Measurements from ENCODE around the gene PPP2R3A.
A peak's percentile ranks its signal among the peaks of the same experiment; 100 is the strongest.

Gene PPP2R3A

DNA sequence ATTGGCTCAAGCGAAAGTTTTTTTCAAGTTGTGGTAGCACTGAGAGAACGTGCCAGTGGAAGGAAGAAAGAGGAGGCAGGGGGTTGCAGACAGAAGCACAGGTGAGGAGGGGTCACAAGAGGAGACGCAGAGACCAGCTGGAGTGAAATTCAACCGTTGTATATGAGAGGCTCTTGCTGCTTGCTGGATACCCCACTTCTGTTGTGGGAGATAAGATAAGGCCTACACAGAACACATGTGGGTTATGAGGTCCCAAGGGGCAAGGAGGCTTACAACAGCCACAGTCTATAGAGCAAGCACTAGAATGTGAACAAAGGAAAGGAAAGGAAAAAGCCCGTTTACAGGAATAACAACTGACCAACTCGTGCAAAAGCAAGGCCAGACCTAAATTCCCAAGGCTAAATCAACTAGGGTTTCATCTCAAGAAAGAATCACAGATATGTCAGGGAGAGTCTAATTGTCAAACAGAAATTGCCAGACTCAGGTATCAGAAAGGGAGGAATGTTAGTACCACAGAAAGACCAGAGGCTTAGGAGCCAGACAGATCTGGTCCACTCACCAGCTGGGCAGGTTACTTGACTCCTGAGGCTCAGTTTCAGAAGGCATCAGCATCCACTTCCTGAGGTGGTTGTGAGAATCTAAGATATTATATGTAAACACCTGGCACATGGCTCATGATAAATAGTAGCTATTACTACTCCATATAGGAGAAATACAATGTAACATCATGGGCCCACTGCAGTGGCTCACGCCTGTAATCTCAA, 169.7 kb downstream of the PPP2R3A start:
- no peaks in the 10 kb centered on the region for H4K20me1 ChIP-seq (ENCODE audit: insufficient read depth, low read length)
- peaks cover 9% of the 10 kb centered on the region for H3K4me1 ChIP-seq (ENCODE audit: low read length)
- H3K9ac ChIP-seq (ENCODE audit: low read length), result no peak overlapping the region
- no peak overlapping the region for H3K4me3 ChIP-seq (ENCODE audit: low read length)
- H3K4me2 ChIP-seq (ENCODE audit: low read depth, low read length), result no peak overlapping the region
- H2AFZ ChIP-seq (ENCODE audit: low read length), result no peak overlapping the region
- peaks cover 14% of the 10 kb centered on the region for H3F3A ChIP-seq (ENCODE audit: insufficient read depth, low read length)
- no peaks in the 10 kb centered on the region for H3K27me3 ChIP-seq (replicated peaks; ENCODE audit: insufficient read depth, low read length)
- peak; percentile 71 for DNase-seq
- no peaks in the 10 kb centered on the region for H3K9me2 ChIP-seq (replicated peaks; ENCODE audit: insufficient read depth, low read length)
- H3K36me3 ChIP-seq (replicated peaks; ENCODE audit: insufficient read depth, low read length), result no peaks in the 10 kb centered on the region
- H3K9me3 ChIP-seq (replicated peaks; ENCODE audit: insufficient read depth, low read length), result no peaks in the 10 kb centered on the region
- H3K27ac ChIP-seq (ENCODE audit: low read length), result no peak overlapping the region
- H3K79me2 ChIP-seq (ENCODE audit: low read length), result no peaks in the 10 kb centered on the region; the same call in 1 of the 2 replicates
- TF ChIP-seq EZH2 (optimal IDR thresholded peaks at IDR 0.05; ENCODE audit: low read depth, low read length) (no peak), EZH2phosphoT487 (IDR thresholded peaks at IDR 0.05; ENCODE audit: low read length) (no peak)
- TF ChIP-seq, protein P1, sequence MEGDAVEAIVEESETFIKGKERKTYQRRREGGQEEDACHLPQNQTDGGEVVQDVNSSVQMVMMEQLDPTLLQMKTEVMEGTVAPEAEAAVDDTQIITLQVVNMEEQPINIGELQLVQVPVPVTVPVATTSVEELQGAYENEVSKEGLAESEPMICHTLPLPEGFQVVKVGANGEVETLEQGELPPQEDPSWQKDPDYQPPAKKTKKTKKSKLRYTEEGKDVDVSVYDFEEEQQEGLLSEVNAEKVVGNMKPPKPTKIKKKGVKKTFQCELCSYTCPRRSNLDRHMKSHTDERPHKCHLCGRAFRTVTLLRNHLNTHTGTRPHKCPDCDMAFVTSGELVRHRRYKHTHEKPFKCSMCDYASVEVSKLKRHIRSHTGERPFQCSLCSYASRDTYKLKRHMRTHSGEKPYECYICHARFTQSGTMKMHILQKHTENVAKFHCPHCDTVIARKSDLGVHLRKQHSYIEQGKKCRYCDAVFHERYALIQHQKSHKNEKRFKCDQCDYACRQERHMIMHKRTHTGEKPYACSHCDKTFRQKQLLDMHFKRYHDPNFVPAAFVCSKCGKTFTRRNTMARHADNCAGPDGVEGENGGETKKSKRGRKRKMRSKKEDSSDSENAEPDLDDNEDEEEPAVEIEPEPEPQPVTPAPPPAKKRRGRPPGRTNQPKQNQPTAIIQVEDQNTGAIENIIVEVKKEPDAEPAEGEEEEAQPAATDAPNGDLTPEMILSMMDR (IDR thresholded peaks at IDR 0.05; ENCODE audit: low read length), result no peak

DNA sequence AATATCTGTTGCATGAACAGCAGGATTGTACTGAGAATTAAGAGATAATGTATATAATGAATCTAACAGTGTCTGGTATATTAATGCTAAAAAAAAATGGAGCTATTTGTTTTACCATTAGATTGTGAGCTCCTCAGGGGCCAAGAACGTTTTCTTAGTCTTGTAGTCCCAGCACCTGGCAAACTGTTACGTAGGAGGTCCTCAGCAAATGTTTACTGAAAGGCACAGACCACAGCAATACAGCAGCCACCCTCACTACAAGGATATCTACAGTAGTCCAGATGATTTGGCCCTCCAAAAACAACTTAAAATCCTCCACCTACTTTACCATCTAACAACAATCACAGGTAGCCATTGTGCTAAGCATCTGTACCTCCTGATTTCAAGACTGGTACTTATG, 170.9 kb downstream of the PPP2R3A start:
- no peaks in the 10 kb centered on the region; the same call in 1 of the 2 replicates for H3K79me2 ChIP-seq (ENCODE audit: low read length)
- DNase-seq, result no peak
- H3K9ac ChIP-seq (ENCODE audit: low read length), result no peak overlapping the region
- H3K9me3 ChIP-seq (replicated peaks; ENCODE audit: insufficient read depth, low read length), result no peaks in the 10 kb centered on the region
- no peak overlapping the region for H2AFZ ChIP-seq (ENCODE audit: low read length)
- peaks cover 9% of the 10 kb centered on the region for H3K4me1 ChIP-seq (ENCODE audit: low read length)
- TF ChIP-seq EZH2 (optimal IDR thresholded peaks at IDR 0.05; ENCODE audit: low read depth, low read length), result no peak
- no peak for TF ChIP-seq EZH2phosphoT487 (IDR thresholded peaks at IDR 0.05; ENCODE audit: low read length)
- TF ChIP-seq, protein P1 (IDR thresholded peaks at IDR 0.05; ENCODE audit: low read length), result no peak
- H3K4me3 ChIP-seq (ENCODE audit: low read length), result no peak overlapping the region
- no peaks in the 10 kb centered on the region for H3K9me2 ChIP-seq (replicated peaks; ENCODE audit: insufficient read depth, low read length)
- no peak overlapping the region for H3K4me2 ChIP-seq (ENCODE audit: low read depth, low read length)
- H3K27me3 ChIP-seq (replicated peaks; ENCODE audit: insufficient read depth, low read length), result no peaks in the 10 kb centered on the region
- H4K20me1 ChIP-seq (ENCODE audit: insufficient read depth, low read length), result no peaks in the 10 kb centered on the region
- H3F3A ChIP-seq (ENCODE audit: insufficient read depth, low read length), result peaks cover 14% of the 10 kb centered on the region
- no peaks in the 10 kb centered on the region for H3K36me3 ChIP-seq (replicated peaks; ENCODE audit: insufficient read depth, low read length)
- H3K27ac ChIP-seq (ENCODE audit: low read length), result no peak overlapping the region

- Histone ChIP-seq H3K27ac (ENCODE audit: low read length) (no peak overlapping the region), H4K20me1 (ENCODE audit: insufficient read depth, low read length) (no peaks in the 10 kb centered on the region), H3K4me3 (ENCODE audit: low read length) (no peak overlapping the region), H3K27me3 (replicated peaks; ENCODE audit: insufficient read depth, low read length) (no peaks in the 10 kb centered on the region), H3K9ac (ENCODE audit: low read length) (no peak overlapping the region), H3K4me1 (ENCODE audit: low read length) (no peaks in the 10 kb centered on the region), H3K9me2 (replicated peaks; ENCODE audit: insufficient read depth, low read length) (no peaks in the 10 kb centered on the region), H2AFZ (ENCODE audit: low read length) (no peak overlapping the region), H3K4me2 (ENCODE audit: low read depth, low read length) (no peak overlapping the region), H3K9me3 (replicated peaks; ENCODE audit: insufficient read depth, low read length) (no peaks in the 10 kb centered on the region), H3K79me2 (ENCODE audit: low read length) (peaks cover 14% of the 10 kb centered on the region; the same call in 1 of the 2 replicates), H3K36me3 (replicated peaks; ENCODE audit: insufficient read depth, low read length) (no peaks in the 10 kb centered on the region), H3F3A (ENCODE audit: insufficient read depth, low read length) (peaks cover 12% of the 10 kb centered on the region)
- DNase-seq, result no peak
- TF ChIP-seq EZH2 (optimal IDR thresholded peaks at IDR 0.05; ENCODE audit: low read depth, low read length) (no peak), EZH2phosphoT487 (IDR thresholded peaks at IDR 0.05; ENCODE audit: low read length) (no peak)
- TF ChIP-seq, protein P1 (IDR thresholded peaks at IDR 0.05; ENCODE audit: low read length), result no peak
Observed at GRCh38 chr3:136141291-136141785, 175.8 kb downstream of the PPP2R3A start.
